H1 (cell line): ENCODE data around the gene SNRNP40. TPM values are rescaled to one million over a fixed set of nuclear protein-coding genes. Genes with fewer than 3 reads are reported as not detected.

Source experiments
- CTCF ChIA-PET: fragments of 300-600 bp; sonication (Branson Sonifier 250); formaldehyde crosslinking; loops from one replicate; lab custom pipeline; 2021; ENCODE audit not compliant: partially characterized antibody; lab: Charles Lee
- POLR2A ChIA-PET: fragments of 300-600 bp; sonication (Branson Sonifier 250); formaldehyde crosslinking; loops from one replicate; lab custom pipeline; 2021; ENCODE audit warnings: inconsistent platforms; ENCODE audit not compliant: partially characterized antibody; lab: Charles Lee
- DNase-seq, 2 experiments: peaks; one replicate each; pipeline versions ENCODE4 v3.0.0 to v3.0.0-alpha.2; 2010 to 2022; ENCODE audit warnings: low spot score in 2 of 2, low read depth in 1 of 2, mixed read lengths in 1 of 2
- FAIRE-seq: peaks from 2 replicates; lab custom pipeline; 2011; peaks lifted over from hg19 to GRCh38; lab: Jason Lieb, UNC
- H2AFZ ChIP-seq: 2 replicates; pipeline ENCODE4 v1.8.1; 2012; ENCODE audit warnings: low read length, inconsistent platforms
- H2AK5ac ChIP-seq: 2 replicates; pipeline ENCODE4 v1.6.1; 2013; ENCODE audit warnings: low read depth, low read length
- H2BK120ac ChIP-seq: replicated peaks from 2 replicates; pipeline ENCODE3; 2013; ENCODE audit warnings: low read depth, low read length, inconsistent platforms
- H2BK12ac ChIP-seq: 2 replicates; pipeline ENCODE4 v1.6.1; 2013; ENCODE audit warnings: low read depth, low read length
- H2BK15ac ChIP-seq: 2 replicates; pipeline ENCODE4 v1.6.1; 2013; ENCODE audit warnings: low read length
- H2BK20ac ChIP-seq: 2 replicates; pipeline ENCODE4 v1.6.1; 2013; ENCODE audit warnings: low read length
- H2BK5ac ChIP-seq: 2 replicates; pipeline ENCODE4 v1.6.1; 2013; ENCODE audit warnings: low read depth, low read length
- H3K14ac ChIP-seq: 2 replicates; pipeline ENCODE4 v1.6.1; 2013; ENCODE audit warnings: inconsistent platforms; ENCODE audit not compliant: insufficient read length
- H3K18ac ChIP-seq: 2 replicates; pipeline ENCODE4 v1.6.1; 2013; ENCODE audit warnings: low read length; ENCODE audit errors: extremely low read depth
- H3K23ac ChIP-seq: 2 replicates; pipeline ENCODE4 v1.6.1; 2013; ENCODE audit warnings: inconsistent platforms; ENCODE audit not compliant: insufficient read length
- H3K23me2 ChIP-seq: 2 replicates; pipeline ENCODE4 v1.6.1; 2013; ENCODE audit warnings: low read depth, low read length
- H3K27ac ChIP-seq: 2 replicates; pipeline ENCODE4 v1.6.1; 2011; ENCODE audit warnings: low read depth, low read length, inconsistent platforms
- H3K27me3 ChIP-seq, 4 experiments: replicated peaks in 1 of 4; 1 replicate in 1 of 4; 2 replicates in 3 of 4; pipeline versions ENCODE4 v1.6.1 to v1.8.1; 2011 to 2013; ENCODE audit warnings: low read length in 3 of 4, mild to moderate bottlenecking in 3 of 4, inconsistent platforms in 2 of 4, mixed read lengths in 2 of 4, moderate library complexity in 1 of 4; ENCODE audit not compliant: control insufficient read depth in 3 of 4, insufficient read depth in 3 of 4; ENCODE audit errors: extremely low read depth in 1 of 4
- H3K36me3 ChIP-seq, 4 experiments: 2 replicates each; pipeline versions ENCODE4 v1.6.1 to v1.8.1; 2011 to 2013; ENCODE audit warnings: mild to moderate bottlenecking in 4 of 4, low read length in 3 of 4, moderate library complexity in 2 of 4, control low read depth in 1 of 4, inconsistent platforms in 1 of 4; ENCODE audit not compliant: insufficient read depth in 4 of 4, control insufficient read depth in 2 of 4
- H3K4ac ChIP-seq: replicated peaks from 2 replicates; pipeline ENCODE3; 2013; ENCODE audit warnings: low read length, low read depth, mixed read lengths, inconsistent platforms; ENCODE audit not compliant: insufficient read length
- H3K4me1 ChIP-seq, 4 experiments: replicated peaks in 1 of 4; 1 replicate in 1 of 4; 2 replicates in 3 of 4; pipeline versions ENCODE4 v1.6.1 to v1.8.1; 2011 to 2013; ENCODE audit warnings: low read length in 3 of 4, inconsistent platforms in 2 of 4, mixed read lengths in 1 of 4; ENCODE audit not compliant: insufficient read depth in 4 of 4, control insufficient read depth in 3 of 4
- H3K4me2 ChIP-seq, 2 experiments: 2 replicates each; pipeline versions ENCODE4 v1.6.1 to v1.8.1; 2011 to 2013; ENCODE audit warnings: low read depth in 2 of 2, low read length in 2 of 2, control low read depth in 1 of 2, inconsistent platforms in 1 of 2, mild to moderate bottlenecking in 1 of 2; ENCODE audit not compliant: insufficient read depth in 1 of 2
- H3K4me3 ChIP-seq, 4 experiments: fragments of 200-600, 300-600 bp in 1 of 4; sonication (generic), shearing (Covaris generic), sonication (Bioruptor Twin) in 1 of 4; 2 replicates each; pipeline versions ENCODE4 v1.5.1 to v1.8.1; 2011 to 2016; ENCODE audit warnings: low read length in 4 of 4, low read depth in 3 of 4, control low read depth in 2 of 4, inconsistent platforms in 2 of 4, mild to moderate bottlenecking in 2 of 4, mixed read lengths in 1 of 4, moderate library complexity in 1 of 4; ENCODE audit not compliant: insufficient read depth in 2 of 4; ENCODE audit errors: extremely low read depth in 1 of 4
- H3K56ac ChIP-seq: replicated peaks from 2 replicates; pipeline ENCODE3; 2013; ENCODE audit warnings: low read depth, mild to moderate bottlenecking, mixed read lengths, low read length, inconsistent platforms; ENCODE audit not compliant: insufficient read length
- H3K79me1 ChIP-seq: 2 replicates; pipeline ENCODE4 v1.6.1; 2013; ENCODE audit warnings: low read depth, low read length, control low read depth
- H3K79me2 ChIP-seq, 2 experiments: 2 replicates each; pipeline versions ENCODE4 v1.6.1 to v1.8.1; 2012 to 2013; ENCODE audit warnings: low read length in 2 of 2, mild to moderate bottlenecking in 2 of 2, inconsistent platforms in 1 of 2; ENCODE audit not compliant: insufficient read depth in 2 of 2, control insufficient read depth in 1 of 2
- H3K9ac ChIP-seq, 4 experiments: replicated peaks in 1 of 4; 1 replicate in 1 of 4; 2 replicates in 3 of 4; pipeline versions ENCODE4 v1.6.1 to v1.8.1; 2011 to 2013; ENCODE audit warnings: low read depth in 3 of 4, low read length in 3 of 4, control low read depth in 2 of 4, mild to moderate bottlenecking in 2 of 4, moderate library complexity in 2 of 4, inconsistent platforms in 1 of 4; ENCODE audit errors: extremely low read depth in 1 of 4
- H3K9me3 ChIP-seq, 2 experiments: 2 replicates each; pipeline versions ENCODE4 v1.6.1 to v1.8.1; 2012 to 2013; ENCODE audit warnings: mild to moderate bottlenecking in 2 of 2, moderate library complexity in 2 of 2, control low read depth in 1 of 2, inconsistent platforms in 1 of 2, low read depth in 1 of 2, low read length in 1 of 2, mixed read lengths in 1 of 2; ENCODE audit not compliant: insufficient read depth in 2 of 2
- H4K20me1 ChIP-seq, 2 experiments: replicated peaks in 1 of 2; 2 replicates each; pipeline versions ENCODE3 to v1.8.1; 2011 to 2013; ENCODE audit warnings: inconsistent platforms in 2 of 2, low read length in 2 of 2, mild to moderate bottlenecking in 1 of 2; ENCODE audit not compliant: insufficient read depth in 2 of 2, control insufficient read depth in 1 of 2
- H4K5ac ChIP-seq: 2 replicates; pipeline ENCODE4 v1.6.1; 2013; ENCODE audit warnings: low read length, low read depth, mixed read lengths, inconsistent platforms; ENCODE audit not compliant: insufficient read length
- H4K8ac ChIP-seq: 2 replicates; pipeline ENCODE4 v1.8.0; 2013; ENCODE audit warnings: mild to moderate bottlenecking, moderate library complexity, low read length, inconsistent platforms; ENCODE audit not compliant: insufficient read depth; ENCODE audit errors: extremely low read depth
- H4K91ac ChIP-seq: replicated peaks from 2 replicates; pipeline ENCODE3; 2013; ENCODE audit warnings: low read length, mixed read lengths, inconsistent platforms; ENCODE audit not compliant: insufficient read length
- ATF2 ChIP-seq: IDR thresholded peaks from 2 replicates; pipeline ENCODE4 v1.6.1; 2012; ENCODE audit warnings: low read length, inconsistent platforms
- BACH1 ChIP-seq: IDR thresholded peaks from 2 replicates; pipeline ENCODE4 v1.6.1; 2012; ENCODE audit warnings: low read length, improper control_type of control experiment
- EZH2 ChIP-seq: fragments of 200-600 bp; sonication (generic); IDR thresholded peaks from 2 replicates; pipeline ENCODE4 v1.7.1; 2012; ENCODE audit warnings: low read depth, mild to moderate bottlenecking, moderate library complexity, low read length, inconsistent platforms; ENCODE audit not compliant: severe bottlenecking
- FOSL1 ChIP-seq: IDR thresholded peaks from 2 replicates; pipeline ENCODE4 v1.6.1; 2011; ENCODE audit warnings: mild to moderate bottlenecking, low read depth, low read length, moderate library complexity; ENCODE audit not compliant: insufficient read depth
- GTF2F1 ChIP-seq: IDR thresholded peaks from 2 replicates; pipeline ENCODE4 v1.6.1; 2012; ENCODE audit warnings: low read depth, low read length, improper control_type of control experiment, borderline replicate concordance
- HDAC2 ChIP-seq, 2 experiments: fragments of 300-600 bp in 1 of 2; sonication (generic) in 1 of 2; IDR thresholded peaks; 2 replicates each; pipeline ENCODE4 v1.6.1; 2011 to 2012; ENCODE audit warnings: low read depth in 2 of 2, low read length in 2 of 2, mild to moderate bottlenecking in 2 of 2, moderate library complexity in 2 of 2, borderline replicate concordance in 1 of 2, inconsistent platforms in 1 of 2
- HDAC6 ChIP-seq: IDR thresholded peaks from one replicate; pipeline ENCODE4 v1.7.1; 2012; ENCODE audit warnings: low read depth, mild to moderate bottlenecking, inconsistent platforms, low read length, moderate library complexity
- RXRA ChIP-seq: IDR thresholded peaks from 2 replicates; pipeline ENCODE4 v1.6.1; 2011; ENCODE audit warnings: low read depth, mild to moderate bottlenecking, low read length, moderate library complexity; ENCODE audit not compliant: insufficient read depth
- SP1 ChIP-seq: IDR thresholded peaks from 2 replicates; pipeline ENCODE4 v1.6.1; 2011; ENCODE audit warnings: low read depth, low read length
- SP2 ChIP-seq: IDR thresholded peaks from 2 replicates; pipeline ENCODE4 v1.6.1; 2012; ENCODE audit warnings: mild to moderate bottlenecking, low read length, inconsistent platforms
- TCF12 ChIP-seq: IDR thresholded peaks from 2 replicates; pipeline ENCODE4 v1.6.1; 2011; ENCODE audit warnings: low read depth, mild to moderate bottlenecking, low read length
- WGBS, 2 experiments: shearing (Covaris generic) in 1 of 2; methylation state at CpG; one replicate each; pipeline versions ENCODE4 v1.1.6 to v1.1.7; 2013 to 2015; ENCODE audit warnings: low lambda C conversion rate in 2 of 2, mixed read lengths in 2 of 2, inconsistent platforms in 1 of 2, low coverage in 1 of 2, missing lambda C conversion rate in 1 of 2; ENCODE audit not compliant: insufficient replicate concordance in 2 of 2, insufficient coverage in 1 of 2, insufficient read length in 1 of 2; ENCODE audit errors: extremely low coverage in 1 of 2, missing lambda C conversion rate in 1 of 2; 5-methylcytosine and 5-hydroxymethylcytosine counted together
- polyA plus RNA-seq, 7 experiments: library from polyadenylated mRNA; depleted of rRNA in 3 of 7; stranded (reverse) in 5 of 7; unstranded in 2 of 7; fragments of >200 nt in 5 of 7; fragments of 200-250 nt in 2 of 7; gene quantifications; 1 replicate in 5 of 7; 2 replicates in 1 of 7; 4 replicates in 1 of 7; pipeline versions ENCODE4 v1.2.1 to v1.2.3, GENCODE V29; 2011 to 2013; ENCODE audit warnings: missing spikeins in 2 of 7, mixed read lengths in 2 of 7
- total RNA-seq: library from RNA; stranded (reverse); fragmentation: NEBNext Ultra II Directional; extraction: Animal tissue kit (Norgen Biotek cat#: 25700); gene quantifications from 2 replicates; pipeline ENCODE4 v1.2.1, GENCODE V29; 2021

The SNRNP40 gene
- total and polyA plus RNA-seq, 2 of the 8 experiments (the other 6 are each of a cell fraction or from before 2014, with no cell fraction given): 97.4 to 113 TPM

GRCh38 chr1:31302709-31303441 is 6.3 kb upstream of the SNRNP40 start:
- Histone ChIP-seq H3K4me1 (peaks cover 0 to 3% (median 2%) of the 10 kb centered on the region in 4 experiments; a peak in 3 of 7 replicates), H3K9ac (no peak overlapping the region), H2BK5ac (no peak overlapping the region), H3K4ac (no peak overlapping the region), H3K4me2 (no peak overlapping the region), H2AK5ac (no peak overlapping the region), H3K4me3 (no peak overlapping the region), H3K36me3 (peaks cover 0 to 2% (median 0%) of the 10 kb centered on the region in 4 experiments; a peak in 1 of 8 replicates), H3K27ac (no peak overlapping the region), H3K9me3 (no peaks in the 10 kb centered on the region), H2AFZ (no peak overlapping the region), H3K23ac (no peak overlapping the region), H3K79me2 (peaks cover 9 to 75% of the 10 kb centered on the region in 2 experiments), H4K8ac (no peak overlapping the region), H2BK20ac (no peak overlapping the region), H3K79me1 (peaks cover 15% of the 10 kb centered on the region), H3K23me2 (no peaks in the 10 kb centered on the region), H3K14ac (no peak overlapping the region), H4K20me1 (no peaks in the 10 kb centered on the region), H2BK12ac (no peak overlapping the region), H4K91ac (no peak overlapping the region), H3K27me3 (no peaks in the 10 kb centered on the region), H2BK15ac (no peak overlapping the region), H2BK120ac (no peak overlapping the region), H4K5ac (no peak overlapping the region), H3K56ac (no peak overlapping the region), H3K18ac (no peak overlapping the region)
- POLR2A ChIA-PET: interaction anchor here (0.6 kb wide), 1 partner anchor 70 kb away, joined by 4 read pairs; the partner anchor contains the start of gene FABP3
- FAIRE-seq: no peak
- CTCF ChIA-PET: interaction anchor here (0.6 to 2.5 kb wide), 6 partner anchors 11 to 122 kb away, joined by 3 to 7 read pairs (median 3); no protein-coding TSS in a partner anchor
- DNase-seq: no peak
- WGBS, 2 experiments: 90% methylated on average over 6 of the region's 7 CpGs; no CpG with 5 or more reads in 1 of the 2 experiments
- no peak for TF ChIP-seq GTF2F1
- no peak for TF ChIP-seq SP1
- no peak for TF ChIP-seq RXRA
- TF ChIP-seq TCF12: no peak
- no peak for TF ChIP-seq HDAC2 (IDR thresholded peaks at IDR 0.05; ENCODE audit: borderline replicate concordance in 1 of 2, low read depth in 2 of 2, low read length in 2 of 2)
- no peak for TF ChIP-seq HDAC6
- TF ChIP-seq ATF2: no peak
- no peak for TF ChIP-seq FOSL1
- TF ChIP-seq BACH1: no peak
- no peak for TF ChIP-seq EZH2
- TF ChIP-seq SP2: no peak
